ENCODE measurements around the gene CELF6. TPM values are rescaled to one million over a fixed set of nuclear protein-coding genes. Genes with fewer than 3 reads are reported as not detected.

The CELF6 gene
- total RNA-seq (1.3 and 2.5 TPM in 2 replicates), polyA plus RNA-seq (0.76 and 0.77 TPM in 2 replicates)

GRCh38 chr15:72319985-72320671, at the start of gene CELF6:
Gene CELF6, minus strand, starts transcription at chr15:72320157. Its CDS starts 283 bp downstream, at chr15:72319874.
- Histone ChIP-seq H3K27me3 (peaks cover 38% of the 10 kb centered on the region), H3K27ac (peak within 1 kb of the TSS; percentile 2)
- TF ChIP-seq CTCF (IDR thresholded peaks at IDR 0.05; ENCODE audit: low read depth, low read length), result no peak

GRCh38 chr15:72368899-72369298, 48.9 kb upstream of the CELF6 start:
- Histone ChIP-seq H3K4me3 (no peak overlapping the region), H3K27ac (no peak overlapping the region), H3K9me3 (ENCODE audit: low read depth) (no peaks in the 10 kb centered on the region), H3K36me3 (peaks cover 3% of the 10 kb centered on the region), H3K4me1 (ENCODE audit: low read depth) (no peaks in the 10 kb centered on the region), H3K27me3 (no peaks in the 10 kb centered on the region)
- TF ChIP-seq CTCF (IDR thresholded peaks at IDR 0.05; ENCODE audit: low read depth, low read length), result no peak
- no peak for DNase-seq (ENCODE audit: low read depth in 1 of 2, low spot score in 1 of 2)

More at GRCh38 chr15:72319985-72320671, at the start of gene CELF6:
- peaks cover 4% of the 10 kb centered on the region for H3K4me1 ChIP-seq (ENCODE audit: low read depth)
- H3K36me3 ChIP-seq, result no peaks in the 10 kb centered on the region
- DNase-seq (ENCODE audit: low read depth in 1 of 2, low spot score in 1 of 2), result peak; percentile 90 to 95
- H3K9me3 ChIP-seq (ENCODE audit: low read depth), result no peaks in the 10 kb centered on the region
- peak within 1 kb of the TSS; percentile 38 for H3K4me3 ChIP-seq

DNA sequence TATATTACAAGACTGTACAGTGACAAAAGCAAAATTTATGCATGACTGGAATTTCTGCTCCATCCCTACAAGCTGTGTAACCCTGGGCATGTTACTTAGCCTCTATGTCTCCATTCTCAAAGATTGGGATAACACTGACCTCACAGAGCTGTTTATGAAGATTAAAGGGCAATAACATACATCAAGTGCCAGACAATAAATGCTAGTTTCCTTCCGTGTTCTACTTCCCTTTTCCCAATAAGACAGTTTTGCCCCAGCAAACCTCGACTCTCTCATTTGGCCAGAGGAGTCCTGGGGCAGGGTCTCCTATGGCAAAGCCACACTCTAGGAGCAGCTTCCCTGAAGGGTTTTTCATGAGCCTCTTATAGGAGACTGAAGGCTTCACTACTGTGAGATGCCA, 48.4 kb upstream of the CELF6 start:
- Histone ChIP-seq H3K36me3 (peaks cover 3% of the 10 kb centered on the region), H3K27me3 (no peaks in the 10 kb centered on the region), H3K27ac (no peak overlapping the region), H3K9me3 (ENCODE audit: low read depth) (no peaks in the 10 kb centered on the region), H3K4me1 (ENCODE audit: low read depth) (no peaks in the 10 kb centered on the region), H3K4me3 (no peak overlapping the region)
- no peak for DNase-seq (ENCODE audit: low read depth in 1 of 2, low spot score in 1 of 2)
- TF ChIP-seq CTCF (IDR thresholded peaks at IDR 0.05; ENCODE audit: low read depth, low read length), result no peak

- peaks cover 3% of the 10 kb centered on the region for H3K36me3 ChIP-seq
- no peak overlapping the region for H3K4me3 ChIP-seq
- H3K27me3 ChIP-seq, result no peaks in the 10 kb centered on the region
- no peaks in the 10 kb centered on the region for H3K9me3 ChIP-seq (ENCODE audit: low read depth)
- H3K4me1 ChIP-seq (ENCODE audit: low read depth), result no peaks in the 10 kb centered on the region
- TF ChIP-seq CTCF (IDR thresholded peaks at IDR 0.05; ENCODE audit: low read depth, low read length), result no peak
- DNase-seq (ENCODE audit: low read depth in 1 of 2, low spot score in 1 of 2), result no peak
- H3K27ac ChIP-seq, result no peak overlapping the region
Measured at GRCh38 chr15:72365844-72366243, 45.9 kb upstream of the CELF6 start.

- TF ChIP-seq CTCF (IDR thresholded peaks at IDR 0.05; ENCODE audit: low read depth, low read length), result no peak
- no peak for DNase-seq (ENCODE audit: low read depth in 1 of 2, low spot score in 1 of 2)
- no peaks in the 10 kb centered on the region for H3K4me1 ChIP-seq (ENCODE audit: low read depth)
- no peaks in the 10 kb centered on the region for H3K36me3 ChIP-seq
- no peaks in the 10 kb centered on the region for H3K27me3 ChIP-seq
- no peaks in the 10 kb centered on the region for H3K9me3 ChIP-seq (ENCODE audit: low read depth)
- no peak overlapping the region for H3K27ac ChIP-seq
- no peak overlapping the region for H3K4me3 ChIP-seq
Measured at GRCh38 chr15:72361176-72361575, 41.2 kb upstream of the CELF6 start.
